Mesendoderm (in vitro differentiated cells): ENCODE results near the gene CLN6.

ENCODE experiments used
- DNase-seq: peaks from one replicate; pipeline ENCODE4 v3.0.0; 2013
- H2AK5ac ChIP-seq: 2 replicates; pipeline ENCODE4 v1.6.1; 2013; ENCODE audit warnings: low read length, inconsistent platforms
- H2BK120ac ChIP-seq: 2 replicates; pipeline ENCODE4 v1.6.1; 2013; ENCODE audit warnings: low read depth, mild to moderate bottlenecking, low read length, moderate library complexity, mixed read lengths
- H2BK15ac ChIP-seq: replicated peaks from 2 replicates; pipeline ENCODE4 v1.6.1; 2013; ENCODE audit warnings: low read depth, mild to moderate bottlenecking, moderate library complexity
- H2BK5ac ChIP-seq: 2 replicates; pipeline ENCODE4 v1.6.1; 2013; ENCODE audit warnings: low read length, inconsistent platforms
- H3K18ac ChIP-seq: 2 replicates; pipeline ENCODE4 v1.6.1; 2013; ENCODE audit warnings: mild to moderate bottlenecking, low read length, mixed read lengths
- H3K23ac ChIP-seq: one replicate; pipeline ENCODE4 v1.6.1; 2013; ENCODE audit warnings: low read length
- H3K27ac ChIP-seq: 2 replicates; pipeline ENCODE4 v1.5.1; 2013; ENCODE audit warnings: low read depth, mild to moderate bottlenecking, inconsistent platforms, low read length, moderate library complexity
- H3K27me3 ChIP-seq: 2 replicates; pipeline ENCODE4 v1.6.1; 2013; ENCODE audit warnings: low read length, control low read depth, mild to moderate bottlenecking, inconsistent platforms; ENCODE audit not compliant: insufficient read depth, poor library complexity
- H3K36me3 ChIP-seq: 2 replicates; pipeline ENCODE4 v1.6.1; 2013; ENCODE audit warnings: low read length, inconsistent platforms; ENCODE audit not compliant: control insufficient read depth, insufficient read depth
- H3K4ac ChIP-seq: one replicate; pipeline ENCODE4 v1.6.1; 2013; ENCODE audit warnings: low read depth, mild to moderate bottlenecking, low read length, moderate library complexity
- H3K4me1 ChIP-seq: 2 replicates; pipeline ENCODE4 v1.6.1; 2013; ENCODE audit warnings: low read depth, low read length, inconsistent platforms; ENCODE audit not compliant: control insufficient read depth
- H3K4me2 ChIP-seq: 2 replicates; pipeline ENCODE4 v1.6.1; 2013; ENCODE audit warnings: low read length
- H3K4me3 ChIP-seq: 2 replicates; pipeline ENCODE4 v1.5.1; 2013; ENCODE audit warnings: mild to moderate bottlenecking, low read length
- H3K56ac ChIP-seq: one replicate; pipeline ENCODE4 v1.6.1; 2013; ENCODE audit warnings: low read length
- H3K79me1 ChIP-seq: 2 replicates; pipeline ENCODE4 v1.6.1; 2013; ENCODE audit warnings: low read length, inconsistent platforms
- H3K79me2 ChIP-seq: 2 replicates; pipeline ENCODE4 v1.6.1; 2013; ENCODE audit warnings: mild to moderate bottlenecking, low read length; ENCODE audit not compliant: control insufficient read depth, insufficient read depth
- H3K9ac ChIP-seq: 2 replicates; pipeline ENCODE4 v1.6.1; 2013; ENCODE audit warnings: low read length, inconsistent platforms
- H4K5ac ChIP-seq: one replicate; pipeline ENCODE4 v1.6.1; 2013; ENCODE audit warnings: low read length
- H4K8ac ChIP-seq: one replicate; pipeline ENCODE4 v1.6.1; 2013; ENCODE audit warnings: low read depth, mild to moderate bottlenecking, control low read depth, low read length, moderate library complexity
- WGBS: extraction: QIAGEN DNeasy Blood & Tissue Kit; methylation state at CpG from one replicate; pipeline ENCODE4 v1.1.7; 2013; ENCODE audit warnings: low lambda C conversion rate, missing lambda C conversion rate; ENCODE audit not compliant: insufficient coverage; ENCODE audit errors: extremely low coverage; 5-methylcytosine and 5-hydroxymethylcytosine counted together

CLN6 gene

GRCh38 chr15:68200016-68200861 lies 29.3 kb downstream of the CLN6 start:
- H3K79me1 ChIP-seq: peaks cover 7% of the 10 kb centered on the region
- no peak overlapping the region for H3K4me3 ChIP-seq
- H3K9ac ChIP-seq: no peak overlapping the region
- no peak overlapping the region for H2BK5ac ChIP-seq
- no peak overlapping the region for H2AK5ac ChIP-seq
- H2BK15ac ChIP-seq: no peak overlapping the region
- H3K18ac ChIP-seq: no peak overlapping the region
- no peak overlapping the region for H3K23ac ChIP-seq
- no peak overlapping the region for H3K27ac ChIP-seq
- H2BK120ac ChIP-seq: no peak overlapping the region
- no CpG with 5 or more reads among the region's 16 CpGs for WGBS
- H3K36me3 ChIP-seq: no peaks in the 10 kb centered on the region
- H4K8ac ChIP-seq: no peak overlapping the region
- no peak overlapping the region for H4K5ac ChIP-seq
- no peak overlapping the region for H3K4ac ChIP-seq
- no peak overlapping the region for H3K4me2 ChIP-seq
- H3K4me1 ChIP-seq: peaks cover 2% of the 10 kb centered on the region
- no peaks in the 10 kb centered on the region for H3K27me3 ChIP-seq
- H3K56ac ChIP-seq: no peak overlapping the region
- H3K79me2 ChIP-seq: no peaks in the 10 kb centered on the region
- DNase-seq: peak; percentile 35

GRCh38 chr15:68199340-68199739 lies 30.2 kb downstream of the CLN6 start:
- Histone ChIP-seq H3K27ac (no peak overlapping the region), H4K5ac (no peak overlapping the region), H3K4me2 (no peak overlapping the region), H3K27me3 (no peaks in the 10 kb centered on the region), H3K9ac (no peak overlapping the region), H3K4me1 (no peaks in the 10 kb centered on the region), H3K4ac (no peak overlapping the region), H3K79me2 (no peaks in the 10 kb centered on the region), H3K23ac (no peak overlapping the region), H3K79me1 (peaks cover 7% of the 10 kb centered on the region), H2BK5ac (no peak overlapping the region), H3K18ac (no peak overlapping the region), H2AK5ac (no peak overlapping the region), H4K8ac (no peak overlapping the region), H2BK15ac (no peak overlapping the region), H3K4me3 (no peak overlapping the region), H3K56ac (no peak overlapping the region), H2BK120ac (no peak overlapping the region), H3K36me3 (no peaks in the 10 kb centered on the region)
- no CpG with 5 or more reads among the region's 11 CpGs for WGBS
- no peak for DNase-seq

- no peak overlapping the region for H3K9ac ChIP-seq
- H3K4me2 ChIP-seq: no peak overlapping the region
- no peak overlapping the region for H2BK15ac ChIP-seq
- H4K5ac ChIP-seq: no peak overlapping the region
- no peak for DNase-seq
- no peak overlapping the region for H2BK120ac ChIP-seq
- H3K36me3 ChIP-seq: no peaks in the 10 kb centered on the region
- no peak overlapping the region for H3K4ac ChIP-seq
- H4K8ac ChIP-seq: no peak overlapping the region
- H3K27me3 ChIP-seq: no peaks in the 10 kb centered on the region
- no peak overlapping the region for H3K56ac ChIP-seq
- WGBS: no CpG with 5 or more reads among the region's 11 CpGs
- H3K18ac ChIP-seq: no peak overlapping the region
- no peak overlapping the region for H2AK5ac ChIP-seq
- H3K27ac ChIP-seq: no peak overlapping the region
- no peak overlapping the region for H3K23ac ChIP-seq
- H3K4me1 ChIP-seq: no peaks in the 10 kb centered on the region
- no peak overlapping the region for H2BK5ac ChIP-seq
- no peak overlapping the region for H3K4me3 ChIP-seq
- peaks cover 5% of the 10 kb centered on the region for H3K79me1 ChIP-seq
- no peaks in the 10 kb centered on the region for H3K79me2 ChIP-seq
Measured at GRCh38 chr15:68197661-68198437, 31.7 kb downstream of the CLN6 start.

GRCh38 chr15:68197170-68197492 lies 32.4 kb downstream of the CLN6 start:
- no peaks in the 10 kb centered on the region for H3K27me3 ChIP-seq
- no peak overlapping the region for H2BK120ac ChIP-seq
- H3K27ac ChIP-seq: no peak overlapping the region
- no peak overlapping the region for H3K4me3 ChIP-seq
- no peak overlapping the region for H3K23ac ChIP-seq
- H2BK5ac ChIP-seq: no peak overlapping the region
- no peak overlapping the region for H3K9ac ChIP-seq
- WGBS: no CpG with 5 or more reads among the region's 8 CpGs
- no peak overlapping the region for H2AK5ac ChIP-seq
- no peak overlapping the region for H3K4ac ChIP-seq
- DNase-seq: no peak
- H3K56ac ChIP-seq: no peak overlapping the region
- H4K5ac ChIP-seq: no peak overlapping the region
- peaks cover 5% of the 10 kb centered on the region for H3K79me1 ChIP-seq
- no peak overlapping the region for H2BK15ac ChIP-seq
- no peaks in the 10 kb centered on the region for H3K79me2 ChIP-seq
- H4K8ac ChIP-seq: no peak overlapping the region
- no peaks in the 10 kb centered on the region for H3K36me3 ChIP-seq
- H3K4me1 ChIP-seq: no peaks in the 10 kb centered on the region
- no peak overlapping the region for H3K18ac ChIP-seq
- H3K4me2 ChIP-seq: no peak overlapping the region

- H3K4me3 ChIP-seq: no peak overlapping the region
- H2BK15ac ChIP-seq: no peak overlapping the region
- no peak overlapping the region for H2BK120ac ChIP-seq
- H3K4me2 ChIP-seq: no peak overlapping the region
- no peak overlapping the region for H3K18ac ChIP-seq
- H3K36me3 ChIP-seq: no peaks in the 10 kb centered on the region
- no peak overlapping the region for H2BK5ac ChIP-seq
- H3K4me1 ChIP-seq: no peaks in the 10 kb centered on the region
- no peak overlapping the region for H3K9ac ChIP-seq
- no peak overlapping the region for H3K56ac ChIP-seq
- H3K79me2 ChIP-seq: no peaks in the 10 kb centered on the region
- DNase-seq: no peak
- peaks cover 5% of the 10 kb centered on the region for H3K79me1 ChIP-seq
- no peak overlapping the region for H3K27ac ChIP-seq
- no peak overlapping the region for H4K8ac ChIP-seq
- no peak overlapping the region for H3K4ac ChIP-seq
- no peak overlapping the region for H4K5ac ChIP-seq
- H3K27me3 ChIP-seq: no peaks in the 10 kb centered on the region
- no CpG with 5 or more reads among the region's 17 CpGs for WGBS
- H2AK5ac ChIP-seq: no peak overlapping the region
- H3K23ac ChIP-seq: no peak overlapping the region
Measured at GRCh38 chr15:68196445-68197169, 32.9 kb downstream of the CLN6 start.
